GM19193 (cell line): ENCODE results near the gene NRTN.

Experiments
- POLR2A ChIP-seq: IDR thresholded peaks from 4 replicates; pipeline ENCODE4 v1.6.1; 2011; ENCODE audit not compliant: insufficient read depth, insufficient read length; ENCODE audit errors: extremely low read depth

The NRTN gene

GRCh38 chr19:5786593-5787408 lies 18.1 kb upstream of the NRTN start:
- no peak for TF ChIP-seq POLR2A

- TF ChIP-seq POLR2A = no peak
These were observed 17.3 kb upstream of the NRTN start for GRCh38 chr19:5787409-5788182.

- no peak for TF ChIP-seq POLR2A
These were observed 16.4 kb upstream of the NRTN start for GRCh38 chr19:5788422-5788821.

- no peak for TF ChIP-seq POLR2A
These were observed 15.5 kb upstream of the NRTN start for GRCh38 chr19:5789351-5789761.

- no peak for TF ChIP-seq POLR2A
These were observed 14.8 kb upstream of the NRTN start for GRCh38 chr19:5789886-5790558.

GRCh38 chr19:5790559-5791520 lies 14.0 kb upstream of the NRTN start, which contains the start of gene DUS3L:
Gene DUS3L (minus strand): TSS chr19:5791163. CDS start chr19:5791141, 22 bp downstream.
- peak; percentile 77 for TF ChIP-seq POLR2A

- TF ChIP-seq POLR2A = no peak
These were observed 12.6 kb upstream of the NRTN start for GRCh38 chr19:5792224-5792623.

GRCh38 chr19:5793188-5793587 lies 11.7 kb upstream of the NRTN start:
- TF ChIP-seq POLR2A = no peak

GRCh38 chr19:5795382-5795919 lies 9.4 kb upstream of the NRTN start:
- TF ChIP-seq POLR2A = no peak

GRCh38 chr19:5798244-5798643 lies 6.6 kb upstream of the NRTN start:
- TF ChIP-seq POLR2A = no peak

- TF ChIP-seq POLR2A = no peak
These were observed 5.3 kb upstream of the NRTN start for GRCh38 chr19:5799247-5800241.

- no peak for TF ChIP-seq POLR2A
These were observed 4.3 kb upstream of the NRTN start for GRCh38 chr19:5800361-5801270.
